OCI-LY1 (cell line): Measurements from ENCODE around the gene HECW1.

ENCODE experiments used
- H2AFZ ChIP-seq: fragments of 200-600 bp; sonication (generic), shearing (Covaris generic); 2 replicates; pipeline ENCODE4 v1.6.0; 2014; ENCODE audit warnings: antibody characterized with exemption, mild to moderate bottlenecking, low read length
- H3F3A ChIP-seq: fragments of 200-600 bp; sonication (generic), shearing (Covaris generic); 2 replicates; pipeline ENCODE4 v1.6.0; 2014; ENCODE audit warnings: mild to moderate bottlenecking, antibody characterized with exemption, low read length, moderate library complexity; ENCODE audit not compliant: insufficient read depth
- H3K27ac ChIP-seq: fragments of 200-600 bp; sonication (generic); 2 replicates; pipeline ENCODE4 v1.5.1; 2014; ENCODE audit warnings: low read length, mixed run types, mild to moderate bottlenecking, low read depth; ENCODE audit not compliant: poor library complexity, severe bottlenecking
- H3K27me3 ChIP-seq: fragments of 200-600 bp; sonication (generic); 2 replicates; pipeline ENCODE4 v1.6.0; 2014; ENCODE audit warnings: antibody characterized with exemption, mild to moderate bottlenecking, low read length, moderate library complexity; ENCODE audit not compliant: insufficient read depth
- H3K36me3 ChIP-seq: fragments of 200-600 bp; sonication (generic); 2 replicates; pipeline ENCODE4 v1.6.1; 2014; ENCODE audit warnings: mild to moderate bottlenecking, antibody characterized with exemption, low read length, moderate library complexity, mixed read lengths; ENCODE audit not compliant: insufficient read depth
- H3K4me1 ChIP-seq: fragments of 200-600 bp; sonication (generic); 2 replicates; pipeline ENCODE4 v1.5.1; 2014; ENCODE audit warnings: mild to moderate bottlenecking, low read length, moderate library complexity; ENCODE audit not compliant: insufficient read depth, severe bottlenecking
- H3K4me2 ChIP-seq: fragments of 200-600 bp; sonication (generic), shearing (Covaris generic); 2 replicates; pipeline ENCODE4 v1.6.1; 2014; ENCODE audit warnings: low read length
- H3K4me3 ChIP-seq: fragments of 200-600 bp; sonication (generic); 2 replicates; pipeline ENCODE4 v1.5.1; 2014; ENCODE audit warnings: low read length, low read depth, mild to moderate bottlenecking, mixed read lengths; ENCODE audit not compliant: poor library complexity, severe bottlenecking
- H3K79me2 ChIP-seq: fragments of 200-600 bp; shearing (Covaris generic); 2 replicates; pipeline ENCODE4 v1.6.1; 2016; ENCODE audit warnings: mixed run types, low read length, mixed read lengths; ENCODE audit not compliant: insufficient read depth
- H3K9ac ChIP-seq: fragments of 200-600 bp; sonication (generic), shearing (Covaris generic); 2 replicates; pipeline ENCODE4 v1.6.1; 2014; ENCODE audit warnings: mild to moderate bottlenecking, low read length, mixed read lengths
- H3K9me2 ChIP-seq: fragments of 200-600 bp; sonication (generic), shearing (Covaris generic); 2 replicates; pipeline ENCODE4 v1.6.1; 2014; ENCODE audit warnings: low read depth, mild to moderate bottlenecking, low read length, mixed read lengths
- H3K9me3 ChIP-seq: fragments of 200-600 bp; shearing (Covaris generic); 2 replicates; pipeline ENCODE4 v1.6.1; 2014; ENCODE audit warnings: low read length, mixed read lengths
- H4K20me1 ChIP-seq: fragments of 200-600 bp; sonication (generic), shearing (Covaris generic); 2 replicates; pipeline ENCODE4 v1.6.0; 2016; ENCODE audit warnings: mild to moderate bottlenecking, low read length; ENCODE audit not compliant: insufficient read depth
- CTCF ChIP-seq: fragments of 200-600 bp; sonication (generic), shearing (Covaris generic); IDR thresholded peaks from 2 replicates; pipeline ENCODE4 v1.5.1; 2017; ENCODE audit warnings: mild to moderate bottlenecking, antibody characterized with exemption, low read length, moderate library complexity, mixed read lengths
- EZH2 ChIP-seq: fragments of 200-600 bp; sonication (generic), shearing (Covaris generic); IDR thresholded peaks from 2 replicates; pipeline ENCODE4 v1.8.0; 2017; ENCODE audit warnings: borderline replicate concordance, mixed run types, mild to moderate bottlenecking, antibody characterized with exemption, low read length, moderate library complexity, mixed read lengths

The HECW1 gene

GRCh38 chr7:43385856-43386255, 273.4 kb downstream of the HECW1 start:
- no peaks in the 10 kb centered on the region for H3F3A ChIP-seq
- H4K20me1 ChIP-seq = no peaks in the 10 kb centered on the region
- TF ChIP-seq CTCF = no peak
- no peak for TF ChIP-seq EZH2
- no peaks in the 10 kb centered on the region for H3K9me3 ChIP-seq
- no peaks in the 10 kb centered on the region for H3K79me2 ChIP-seq
- no peaks in the 10 kb centered on the region for H3K36me3 ChIP-seq
- no peak overlapping the region for H2AFZ ChIP-seq
- no peak overlapping the region for H3K4me2 ChIP-seq
- H3K9ac ChIP-seq = no peak overlapping the region
- H3K4me1 ChIP-seq = no peaks in the 10 kb centered on the region
- H3K27me3 ChIP-seq = no peaks in the 10 kb centered on the region; the same call in 1 of the 2 replicates
- H3K27ac ChIP-seq = no peak overlapping the region
- H3K9me2 ChIP-seq = no peaks in the 10 kb centered on the region
- H3K4me3 ChIP-seq = no peak overlapping the region

GRCh38 chr7:43387932-43388331, 275.5 kb downstream of the HECW1 start:
- H3K4me2 ChIP-seq = no peak overlapping the region
- no peaks in the 10 kb centered on the region for H3K9me3 ChIP-seq
- no peaks in the 10 kb centered on the region for H3F3A ChIP-seq
- H3K79me2 ChIP-seq = no peaks in the 10 kb centered on the region
- no peaks in the 10 kb centered on the region for H3K36me3 ChIP-seq
- no peaks in the 10 kb centered on the region for H4K20me1 ChIP-seq
- TF ChIP-seq EZH2 = no peak
- H3K9ac ChIP-seq = no peak overlapping the region
- H3K27ac ChIP-seq = no peak overlapping the region
- H3K4me1 ChIP-seq = no peaks in the 10 kb centered on the region
- no peak overlapping the region for H3K4me3 ChIP-seq
- H3K27me3 ChIP-seq = no peaks in the 10 kb centered on the region; the same call in 1 of the 2 replicates
- no peaks in the 10 kb centered on the region for H3K9me2 ChIP-seq
- H2AFZ ChIP-seq = no peak overlapping the region

GRCh38 chr7:43390576-43390975, 278.1 kb downstream of the HECW1 start:
- no peak for TF ChIP-seq EZH2
- no peak for TF ChIP-seq CTCF
- H3K4me3 ChIP-seq = no peak overlapping the region

GRCh38 chr7:43391518-43391917, 279.1 kb downstream of the HECW1 start:
- Histone ChIP-seq H3K4me3 (no peak overlapping the region), H3K4me1 (no peaks in the 10 kb centered on the region), H3K27ac (no peak overlapping the region), H3K36me3 (no peaks in the 10 kb centered on the region), H3K27me3 (no peaks in the 10 kb centered on the region), H3K9me2 (no peaks in the 10 kb centered on the region), H2AFZ (no peak overlapping the region), H3K9ac (no peak overlapping the region), H3F3A (no peaks in the 10 kb centered on the region), H4K20me1 (no peaks in the 10 kb centered on the region), H3K9me3 (no peaks in the 10 kb centered on the region), H3K79me2 (no peaks in the 10 kb centered on the region), H3K4me2 (no peak overlapping the region)
- TF ChIP-seq CTCF = peak; percentile 12; the same call in 1 of the 2 replicates
- no peak for TF ChIP-seq EZH2

More at GRCh38 chr7:43390576-43390975, 278.1 kb downstream of the HECW1 start:
- H3K27ac ChIP-seq = no peak overlapping the region
- H3K27me3 ChIP-seq = no peaks in the 10 kb centered on the region; the same call in 1 of the 2 replicates
- H4K20me1 ChIP-seq = no peaks in the 10 kb centered on the region
- H3K9me2 ChIP-seq = no peaks in the 10 kb centered on the region
- no peaks in the 10 kb centered on the region for H3K36me3 ChIP-seq
- no peak overlapping the region for H3K4me2 ChIP-seq
- H3F3A ChIP-seq = no peaks in the 10 kb centered on the region
- H3K79me2 ChIP-seq = no peaks in the 10 kb centered on the region
- H3K9ac ChIP-seq = no peak overlapping the region
- no peak overlapping the region for H2AFZ ChIP-seq
- H3K9me3 ChIP-seq = no peaks in the 10 kb centered on the region
- no peaks in the 10 kb centered on the region for H3K4me1 ChIP-seq
